Measurements from ENCODE around the gene SEZ6L2.

- no peak for TF ChIP-seq CTCF (IDR thresholded peaks at IDR 0.05)
- no peak for TF ChIP-seq POLR2A (IDR thresholded peaks at IDR 0.05)
Observed at GRCh38 chr16:29850998-29851397, 48.4 kb downstream of the SEZ6L2 start.
